GM10248 (cell line): ENCODE results near the gene NQO2.
"Not testable (repeated sequence)": the region's sequence is repeated elsewhere in the genome, so short reads cannot be mapped to it uniquely, and the experiment has no call there.

ENCODE experiments used
- CTCF ChIA-PET: fragments of 300-600 bp; sonication (Branson Sonifier 250); formaldehyde crosslinking; extraction: SDS; loops from one replicate; lab custom pipeline; 2021; ENCODE audit warnings: antibody characterized with exemption; lab: Yijun Ruan, JAX
- POLR2A ChIA-PET: fragments of 350-650 bp; sonication (Branson Sonifier 250); formaldehyde crosslinking; extraction: SDS; loops from one replicate; lab custom pipeline; 2020; ENCODE audit warnings: antibody characterized with exemption; lab: Yijun Ruan, JAX
- DNase-seq: peaks from one replicate; pipeline ENCODE4 v3.0.0; 2012; ENCODE audit errors: extremely low spot score
- CTCF ChIP-seq: IDR thresholded peaks from 2 replicates; pipeline ENCODE4 v1.5.1; 2012; ENCODE audit warnings: mild to moderate bottlenecking, low read depth; ENCODE audit errors: extremely low read depth, missing control alignments, control extremely low read depth

Gene NQO2

GRCh38 chr6:2967936-2968335 lies 31.8 kb upstream of the NQO2 start:
- POLR2A ChIA-PET, result no interaction called here
- CTCF ChIA-PET, result no interaction called here
- DNase-seq, result no peak

GRCh38 chr6:2968600-2969135 lies 31.0 kb upstream of the NQO2 start:
- ChIA-PET POLR2A (no interaction called here), CTCF (no interaction called here)
- TF ChIP-seq CTCF, result no peak
- DNase-seq, result no peak

More at GRCh38 chr6:2967936-2968335, 31.8 kb upstream of the NQO2 start:
- no peak for TF ChIP-seq CTCF

GRCh38 chr6:2969549-2969948 lies 30.1 kb upstream of the NQO2 start:
- DNase-seq, result no peak
- ChIA-PET POLR2A (no interaction called here), CTCF (interaction anchor here (0.6 kb wide), 1 partner anchor 17 kb away, joined by 3 read pairs; no protein-coding TSS in a partner anchor)
- no peak for TF ChIP-seq CTCF

- CTCF ChIA-PET, result no interaction called here
- POLR2A ChIA-PET, result interaction anchor here (0.7 kb wide), 1 partner anchor 10 kb away, joined by 6 read pairs; no protein-coding TSS in a partner anchor
- DNase-seq, result no peak
- no peak for TF ChIP-seq CTCF
These were observed 29.5 kb upstream of the NQO2 start for GRCh38 chr6:2970034-2970685.

- DNase-seq, result peak; percentile 42
- no peak for TF ChIP-seq CTCF
- CTCF ChIA-PET, result interaction anchor here (1.0 to 1.3 kb wide), 2 partner anchors 16 to 124 kb away, joined by 3 to 4 read pairs; no protein-coding TSS in a partner anchor
- POLR2A ChIA-PET, result interaction anchor here (0.7 kb wide), 1 partner anchor 11 kb away, joined by 6 read pairs; no protein-coding TSS in a partner anchor
These were observed 28.8 kb upstream of the NQO2 start for GRCh38 chr6:2970753-2971419.

GRCh38 chr6:2971420-2972218 lies 28.1 kb upstream of the NQO2 start, which contains the start of gene SERPINB6:
SERPINB6 (minus strand) TSS chr6:2971567; CDS start chr6:2959332, 12,235 bp downstream.
- TF ChIP-seq CTCF, result no peak
- CTCF ChIA-PET, result interaction anchor here (1.0 to 1.3 kb wide), 2 partner anchors 15 to 125 kb away, joined by 3 to 4 read pairs; no protein-coding TSS in a partner anchor
- DNase-seq, result peak; percentile 43

GRCh38 chr6:2972219-2972487 lies 27.5 kb upstream of the NQO2 start:
- POLR2A ChIA-PET, result interaction anchor here (0.6 kb wide), 1 partner anchor 121 kb away, joined by 5 read pairs; no protein-coding TSS in a partner anchor
- DNase-seq, result not testable (repeated sequence)
- CTCF ChIA-PET, result interaction anchor here (1.3 kb wide), 1 partner anchor 126 kb away, joined by 3 read pairs; no protein-coding TSS in a partner anchor

More at GRCh38 chr6:2971420-2972218, 28.1 kb upstream of the NQO2 start, which contains the start of gene SERPINB6:
- POLR2A ChIA-PET, result interaction anchor here (0.6 kb wide), 1 partner anchor 120 kb away, joined by 5 read pairs; no protein-coding TSS in a partner anchor

- ChIA-PET POLR2A (interaction anchor here (0.6 kb wide), 1 partner anchor 121 kb away, joined by 5 read pairs; no protein-coding TSS in a partner anchor), CTCF (interaction anchor here (1.6 to 6.2 kb wide), 2 partner anchors 11 to 16 kb away, joined by 4 to 40 read pairs; no protein-coding TSS in a partner anchor)
- DNase-seq, result not testable (repeated sequence)
These were observed 27.0 kb upstream of the NQO2 start for GRCh38 chr6:2972685-2973084.
